Body of pancreas (tissue), 4 donors: Measurements from ENCODE around the gene ZNF410.

Experiments used
- POLR2A ChIP-seq, 3 donors: fragments of 450-650 bp; IDR thresholded peaks; one replicate each; pipeline ENCODE4 v1.6.1; 2016; ENCODE audit warnings: antibody characterized with exemption in 3 of 3, mild to moderate bottlenecking in 2 of 3
- TF ChIP-seq, protein P1 (sequence below), 7 experiments: fragments of 450-650 bp in 4 of 7; fragments of 200-600 bp in 3 of 7; sonication (generic) in 3 of 7; IDR thresholded peaks; one replicate each; pipeline ENCODE4 v1.5.1; 2016 to 2019; ENCODE audit warnings: antibody characterized with exemption in 7 of 7

DNA sequence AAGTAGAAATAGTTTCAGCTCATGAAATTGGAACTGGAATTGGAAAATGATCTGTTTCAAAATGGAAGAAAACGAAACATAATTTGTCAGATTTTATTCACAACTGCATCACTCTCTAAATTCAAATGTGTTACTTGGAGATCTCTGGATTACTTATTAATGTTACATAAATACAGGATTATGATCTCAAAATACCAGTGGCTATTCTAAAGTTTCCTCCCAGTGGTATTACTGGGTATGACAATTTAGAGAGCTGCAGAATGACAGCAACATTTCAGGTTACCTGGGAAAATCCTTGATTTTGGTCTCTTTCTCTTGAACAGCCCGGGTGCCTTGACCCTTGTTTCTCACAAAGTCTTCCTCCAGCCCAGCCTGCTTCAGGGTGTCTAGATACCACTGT is 49.0 kb downstream of the ZNF410 start:
- TF ChIP-seq, protein P1, sequence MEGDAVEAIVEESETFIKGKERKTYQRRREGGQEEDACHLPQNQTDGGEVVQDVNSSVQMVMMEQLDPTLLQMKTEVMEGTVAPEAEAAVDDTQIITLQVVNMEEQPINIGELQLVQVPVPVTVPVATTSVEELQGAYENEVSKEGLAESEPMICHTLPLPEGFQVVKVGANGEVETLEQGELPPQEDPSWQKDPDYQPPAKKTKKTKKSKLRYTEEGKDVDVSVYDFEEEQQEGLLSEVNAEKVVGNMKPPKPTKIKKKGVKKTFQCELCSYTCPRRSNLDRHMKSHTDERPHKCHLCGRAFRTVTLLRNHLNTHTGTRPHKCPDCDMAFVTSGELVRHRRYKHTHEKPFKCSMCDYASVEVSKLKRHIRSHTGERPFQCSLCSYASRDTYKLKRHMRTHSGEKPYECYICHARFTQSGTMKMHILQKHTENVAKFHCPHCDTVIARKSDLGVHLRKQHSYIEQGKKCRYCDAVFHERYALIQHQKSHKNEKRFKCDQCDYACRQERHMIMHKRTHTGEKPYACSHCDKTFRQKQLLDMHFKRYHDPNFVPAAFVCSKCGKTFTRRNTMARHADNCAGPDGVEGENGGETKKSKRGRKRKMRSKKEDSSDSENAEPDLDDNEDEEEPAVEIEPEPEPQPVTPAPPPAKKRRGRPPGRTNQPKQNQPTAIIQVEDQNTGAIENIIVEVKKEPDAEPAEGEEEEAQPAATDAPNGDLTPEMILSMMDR (IDR thresholded peaks at IDR 0.05): peak in 4 of 7 experiments; percentile 22 to 46 (median 39)
- TF ChIP-seq POLR2A (IDR thresholded peaks at IDR 0.05): no peak
